H9 (cell line): ENCODE results near the gene UPF2. TPM values are rescaled to one million over a fixed set of nuclear protein-coding genes. Genes with fewer than 3 reads are reported as not detected.
"Not testable (repeated sequence)": the region's sequence is repeated elsewhere in the genome, so short reads cannot be mapped to it uniquely, and the experiment has no call there.

Experiments
- DNase-seq: peaks from one replicate; pipeline ENCODE4 v3.0.0-alpha.2; 2017
- H2AFZ ChIP-seq: one replicate; pipeline ENCODE4 v1.6.1; 2013; ENCODE audit warnings: mild to moderate bottlenecking, low read length, control low read depth, moderate library complexity
- H2AK5ac ChIP-seq: 2 replicates; pipeline ENCODE4 v1.6.1; 2013; ENCODE audit warnings: low read length, control low read depth, mixed read lengths; ENCODE audit not compliant: insufficient read length
- H2BK120ac ChIP-seq: one replicate; pipeline ENCODE4 v1.6.1; 2013; ENCODE audit warnings: low read depth, mild to moderate bottlenecking, low read length, control low read depth, inconsistent platforms; ENCODE audit not compliant: poor library complexity, severe bottlenecking
- H2BK12ac ChIP-seq: 2 replicates; pipeline ENCODE4 v1.6.1; 2013; ENCODE audit warnings: low read length, control low read depth, mixed read lengths, low read depth; ENCODE audit not compliant: insufficient read length
- H2BK15ac ChIP-seq: 2 replicates; pipeline ENCODE4 v1.6.1; 2013; ENCODE audit warnings: low read depth, low read length, control low read depth
- H2BK20ac ChIP-seq: one replicate; pipeline ENCODE4 v1.6.1; 2013; ENCODE audit warnings: low read depth, mild to moderate bottlenecking, low read length, control low read depth, inconsistent platforms; ENCODE audit not compliant: poor library complexity, severe bottlenecking
- H2BK5ac ChIP-seq: 2 replicates; pipeline ENCODE4 v1.6.1; 2013; ENCODE audit warnings: low read length, control low read depth, mixed read lengths; ENCODE audit not compliant: insufficient read length
- H3K14ac ChIP-seq: 2 replicates; pipeline ENCODE4 v1.6.1; 2013; ENCODE audit warnings: low read length, control low read depth; ENCODE audit not compliant: insufficient read depth
- H3K18ac ChIP-seq: 2 replicates; pipeline ENCODE4 v1.6.1; 2013; ENCODE audit warnings: low read depth, mild to moderate bottlenecking, mixed read lengths, low read length, control low read depth; ENCODE audit not compliant: insufficient read length
- H3K23ac ChIP-seq: 2 replicates; pipeline ENCODE4 v1.6.1; 2013; ENCODE audit warnings: low read length, control low read depth, mixed read lengths, low read depth; ENCODE audit not compliant: insufficient read length
- H3K23me2 ChIP-seq: 2 replicates; pipeline ENCODE4 v1.6.1; 2013; ENCODE audit warnings: low read depth, mild to moderate bottlenecking, mixed read lengths, low read length, control low read depth; ENCODE audit not compliant: insufficient read length, poor library complexity, severe bottlenecking
- H3K27ac ChIP-seq: 2 replicates; pipeline ENCODE4 v1.5.1; 2013; ENCODE audit warnings: low read length, control low read depth, mixed read lengths, low read depth; ENCODE audit not compliant: insufficient read length
- H3K27me3 ChIP-seq: 2 replicates; pipeline ENCODE4 v1.6.1; 2013; ENCODE audit warnings: low read length, control low read depth, inconsistent platforms; ENCODE audit not compliant: insufficient read depth
- H3K4ac ChIP-seq: 2 replicates; pipeline ENCODE4 v1.6.1; 2013; ENCODE audit warnings: low read depth, mild to moderate bottlenecking, control low read depth, inconsistent platforms, low read length, moderate library complexity
- H3K4me1 ChIP-seq: 2 replicates; pipeline ENCODE4 v1.6.1; 2013; ENCODE audit warnings: low read length, control low read depth, inconsistent platforms; ENCODE audit not compliant: insufficient read depth
- H3K4me2 ChIP-seq: 2 replicates; pipeline ENCODE4 v1.6.1; 2013; ENCODE audit warnings: low read length, control low read depth, mixed read lengths; ENCODE audit not compliant: insufficient read length, insufficient read depth
- H3K56ac ChIP-seq: 2 replicates; pipeline ENCODE4 v1.6.1; 2013; ENCODE audit warnings: low read depth, mild to moderate bottlenecking, mixed read lengths, low read length, control low read depth; ENCODE audit not compliant: insufficient read length
- H3K79me1 ChIP-seq: 2 replicates; pipeline ENCODE4 v1.6.1; 2013; ENCODE audit warnings: low read depth, mild to moderate bottlenecking, moderate library complexity, low read length, control low read depth, inconsistent platforms; ENCODE audit not compliant: insufficient read depth, poor library complexity, severe bottlenecking
- H3K79me2 ChIP-seq: 2 replicates; pipeline ENCODE4 v1.6.1; 2013; ENCODE audit warnings: low read length, control low read depth, inconsistent platforms; ENCODE audit not compliant: insufficient read depth
- H3K9ac ChIP-seq: 2 replicates; pipeline ENCODE4 v1.6.1; 2013; ENCODE audit warnings: low read length, control low read depth, mixed read lengths; ENCODE audit not compliant: insufficient read length; ENCODE audit errors: extremely low read depth
- H3K9me3 ChIP-seq: one replicate; pipeline ENCODE4 v1.6.1; 2013; ENCODE audit warnings: low read depth, low read length, inconsistent platforms; ENCODE audit not compliant: control insufficient read depth
- H3T11ph ChIP-seq: one replicate; pipeline ENCODE4 v1.6.1; 2013; ENCODE audit warnings: mild to moderate bottlenecking, low read length, control low read depth, inconsistent platforms
- H4K20me1 ChIP-seq: one replicate; pipeline ENCODE4 v1.6.1; 2013; ENCODE audit not compliant: control insufficient read depth, insufficient read length, insufficient read depth
- H4K5ac ChIP-seq: 2 replicates; pipeline ENCODE4 v1.6.1; 2013; ENCODE audit warnings: low read depth, mild to moderate bottlenecking, mixed read lengths, low read length, control low read depth; ENCODE audit not compliant: insufficient read length
- H4K8ac ChIP-seq: replicated peaks from 2 replicates; pipeline ENCODE4 v1.6.1; 2013; ENCODE audit warnings: low read length, control low read depth, mixed read lengths, low read depth; ENCODE audit not compliant: insufficient read length
- H4K91ac ChIP-seq: 2 replicates; pipeline ENCODE4 v1.6.1; 2013; ENCODE audit warnings: low read depth, mild to moderate bottlenecking, moderate library complexity, mixed read lengths, low read length, control low read depth; ENCODE audit not compliant: insufficient read length
- H3K27ac Mint-ChIP-seq, 3 experiments: 2 replicates in 2 of 3; 3 replicates in 1 of 3; pipeline ENCODE4 v1.8.0; 2020 to 2021; ENCODE audit warnings: mixed read lengths in 3 of 3, mild to moderate bottlenecking in 1 of 3, moderate library complexity in 1 of 3
- H3K27me3 Mint-ChIP-seq: 2 replicates; pipeline ENCODE4 v1.8.0; 2021; ENCODE audit warnings: low read depth, mild to moderate bottlenecking, moderate library complexity, mixed read lengths
- H3K36me3 Mint-ChIP-seq, 3 experiments: 2 replicates in 2 of 3; 3 replicates in 1 of 3; pipeline ENCODE4 v1.8.0; 2020 to 2021; ENCODE audit warnings: low read depth in 3 of 3, mixed read lengths in 3 of 3; ENCODE audit not compliant: insufficient read depth in 1 of 3
- H3K4me1 Mint-ChIP-seq, 2 experiments: 2 replicates each; pipeline ENCODE4 v1.8.0; 2020; ENCODE audit warnings: mixed read lengths in 2 of 2
- H3K4me3 Mint-ChIP-seq, 2 experiments: 2 replicates in 1 of 2; 3 replicates in 1 of 2; pipeline ENCODE4 v1.8.0; 2020 to 2021; ENCODE audit warnings: mild to moderate bottlenecking in 2 of 2, mixed read lengths in 2 of 2, moderate library complexity in 1 of 2
- H3K9me3 Mint-ChIP-seq, 2 experiments: 2 replicates in 1 of 2; 3 replicates in 1 of 2; pipeline ENCODE4 v1.8.0; 2020; ENCODE audit warnings: mild to moderate bottlenecking in 2 of 2, mixed read lengths in 2 of 2, moderate library complexity in 1 of 2
- WGBS: extraction: QIAGEN DNeasy Blood & Tissue Kit; methylation state at CpG from one replicate; pipeline ENCODE4 v1.1.7; 2013; ENCODE audit warnings: missing lambda C conversion rate, low lambda C conversion rate, mixed read lengths; ENCODE audit not compliant: insufficient read length; ENCODE audit errors: extremely low coverage; 5-methylcytosine and 5-hydroxymethylcytosine counted together
- total RNA-seq: library from RNA; stranded (reverse); gene quantifications from 2 replicates; pipeline ENCODE4 v1.2.1, GENCODE V29; 2021
- TF ChIP-seq, protein P1 (sequence below): fragments of 200-600 bp; sonication (generic); conservative IDR thresholded peaks from 3 replicates; pipeline ENCODE4 v1.8.0; 2021; ENCODE audit warnings: antibody characterized with exemption, mild to moderate bottlenecking

The UPF2 gene
- total RNA-seq, 1 experiment from 2014 or later: 34.1 TPM

DNA sequence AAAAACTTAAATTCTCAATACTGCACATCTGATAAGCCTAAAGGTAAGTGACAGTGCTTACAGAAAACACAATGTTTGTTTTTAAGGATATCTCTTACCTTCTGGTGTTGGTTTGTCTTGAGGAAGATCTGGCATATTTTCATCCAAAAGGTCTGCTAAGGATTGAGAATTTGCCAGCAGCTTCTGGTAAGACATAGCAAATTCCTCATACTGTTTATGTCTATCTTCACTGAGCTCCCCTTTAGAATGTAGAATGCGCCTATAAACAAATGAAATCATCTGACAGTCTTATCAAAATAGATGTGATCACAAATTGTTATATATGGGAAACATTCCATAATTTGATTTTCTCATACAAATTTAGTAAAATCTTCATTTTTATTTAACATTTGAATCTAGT, 28.7 kb downstream of the UPF2 start:
- no peak overlapping the region for H3K14ac ChIP-seq
- H3T11ph ChIP-seq: no peak overlapping the region
- no peak overlapping the region for H3K27ac ChIP-seq
- H3K23ac ChIP-seq: no peak overlapping the region
- H2BK15ac ChIP-seq: no peak overlapping the region
- H3K4ac ChIP-seq: no peak overlapping the region
- H2AFZ ChIP-seq: no peak overlapping the region
- no peak overlapping the region for H3K4me2 ChIP-seq
- WGBS: no CpG with 5 or more reads among the region's 1 CpG
- no peaks in the 10 kb centered on the region for H3K4me1 Mint-ChIP-seq
- H2BK120ac ChIP-seq: no peak overlapping the region
- H4K5ac ChIP-seq: no peak overlapping the region
- no peak overlapping the region for H3K56ac ChIP-seq
- DNase-seq: no peak
- H3K27me3 Mint-ChIP-seq: no peaks in the 10 kb centered on the region
- H3K4me1 ChIP-seq: no peaks in the 10 kb centered on the region
- no peak overlapping the region for H2BK5ac ChIP-seq
- H3K9me3 ChIP-seq: no peaks in the 10 kb centered on the region
- H2AK5ac ChIP-seq: no peak overlapping the region
- H3K36me3 Mint-ChIP-seq: peaks cover 42 to 47% (median 46%) of the 10 kb centered on the region in 3 experiments
- TF ChIP-seq, protein P1, sequence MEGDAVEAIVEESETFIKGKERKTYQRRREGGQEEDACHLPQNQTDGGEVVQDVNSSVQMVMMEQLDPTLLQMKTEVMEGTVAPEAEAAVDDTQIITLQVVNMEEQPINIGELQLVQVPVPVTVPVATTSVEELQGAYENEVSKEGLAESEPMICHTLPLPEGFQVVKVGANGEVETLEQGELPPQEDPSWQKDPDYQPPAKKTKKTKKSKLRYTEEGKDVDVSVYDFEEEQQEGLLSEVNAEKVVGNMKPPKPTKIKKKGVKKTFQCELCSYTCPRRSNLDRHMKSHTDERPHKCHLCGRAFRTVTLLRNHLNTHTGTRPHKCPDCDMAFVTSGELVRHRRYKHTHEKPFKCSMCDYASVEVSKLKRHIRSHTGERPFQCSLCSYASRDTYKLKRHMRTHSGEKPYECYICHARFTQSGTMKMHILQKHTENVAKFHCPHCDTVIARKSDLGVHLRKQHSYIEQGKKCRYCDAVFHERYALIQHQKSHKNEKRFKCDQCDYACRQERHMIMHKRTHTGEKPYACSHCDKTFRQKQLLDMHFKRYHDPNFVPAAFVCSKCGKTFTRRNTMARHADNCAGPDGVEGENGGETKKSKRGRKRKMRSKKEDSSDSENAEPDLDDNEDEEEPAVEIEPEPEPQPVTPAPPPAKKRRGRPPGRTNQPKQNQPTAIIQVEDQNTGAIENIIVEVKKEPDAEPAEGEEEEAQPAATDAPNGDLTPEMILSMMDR: no peak
- no peak overlapping the region for H4K91ac ChIP-seq
- no peaks in the 10 kb centered on the region for H3K79me2 ChIP-seq
- H3K4me3 Mint-ChIP-seq: no peak overlapping the region
- peaks cover 7% of the 10 kb centered on the region in 2 experiments; a peak in 4 of 5 replicates for H3K9me3 Mint-ChIP-seq
- no peak overlapping the region for H3K9ac ChIP-seq
- no peaks in the 10 kb centered on the region for H4K20me1 ChIP-seq
- no peak overlapping the region for H2BK12ac ChIP-seq
- H3K18ac ChIP-seq: no peak overlapping the region
- no peaks in the 10 kb centered on the region for H3K27me3 ChIP-seq
- H3K27ac Mint-ChIP-seq: no peak overlapping the region
- H3K79me1 ChIP-seq: peaks cover 3% of the 10 kb centered on the region
- H2BK20ac ChIP-seq: no peak overlapping the region
- no peaks in the 10 kb centered on the region for H3K23me2 ChIP-seq
- no peak overlapping the region for H4K8ac ChIP-seq

DNA sequence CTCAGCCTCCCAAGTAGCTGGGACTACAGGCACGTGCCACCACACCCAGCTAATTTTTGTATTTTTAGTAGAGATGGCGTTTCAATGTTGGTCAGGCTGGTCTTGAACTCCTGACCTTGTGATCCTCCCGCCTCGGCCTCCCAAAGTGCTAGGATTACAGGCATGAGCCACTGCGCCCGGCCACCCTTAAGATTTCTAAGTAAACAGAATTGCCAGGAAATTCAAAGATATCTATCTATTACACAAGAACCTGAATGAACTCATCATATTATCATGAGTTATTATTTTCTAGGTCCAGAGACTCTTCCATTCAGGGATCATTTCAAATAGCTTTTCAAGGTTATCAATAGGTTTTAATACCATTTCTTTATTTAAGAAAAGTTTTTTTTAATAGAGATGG, 29.2 kb downstream of the UPF2 start:
- H3K18ac ChIP-seq, H3K79me1 ChIP-seq, H2BK15ac ChIP-seq, H3K9me3 Mint-ChIP-seq, H4K20me1 ChIP-seq, H3K23me2 ChIP-seq, H3K14ac ChIP-seq, H3K4ac ChIP-seq, H4K91ac ChIP-seq, H2BK12ac ChIP-seq, H3K27me3 Mint-ChIP-seq, H2AK5ac ChIP-seq, H3K9me3 ChIP-seq, H2AFZ ChIP-seq, H2BK5ac ChIP-seq, H3K79me2 ChIP-seq, H3K4me1 Mint-ChIP-seq, H3K56ac ChIP-seq, H3T11ph ChIP-seq, H3K9ac ChIP-seq, H4K5ac ChIP-seq, H3K27me3 ChIP-seq, H3K4me1 ChIP-seq, H2BK120ac ChIP-seq, H3K23ac ChIP-seq, H3K4me2 ChIP-seq, H2BK20ac ChIP-seq, DNase-seq, H3K4me3 Mint-ChIP-seq, H4K8ac ChIP-seq, H3K27ac ChIP-seq, H3K27ac Mint-ChIP-seq: not testable (repeated sequence)
- H3K36me3 Mint-ChIP-seq: peaks cover 46 to 51% (median 49%) of the 10 kb centered on the region in 3 experiments
- no CpG with 5 or more reads among the region's 6 CpGs for WGBS
